ENCODE data around the gene MDM4.

Gene MDM4

GRCh38 chr1:204602111-204602579 lies 85.9 kb downstream of the MDM4 start:
- in situ Hi-C loops (cut with HindIII; ENCODE audit: low sequenced_read_pairs), result no loop called here
- TF ChIP-seq, protein P1, sequence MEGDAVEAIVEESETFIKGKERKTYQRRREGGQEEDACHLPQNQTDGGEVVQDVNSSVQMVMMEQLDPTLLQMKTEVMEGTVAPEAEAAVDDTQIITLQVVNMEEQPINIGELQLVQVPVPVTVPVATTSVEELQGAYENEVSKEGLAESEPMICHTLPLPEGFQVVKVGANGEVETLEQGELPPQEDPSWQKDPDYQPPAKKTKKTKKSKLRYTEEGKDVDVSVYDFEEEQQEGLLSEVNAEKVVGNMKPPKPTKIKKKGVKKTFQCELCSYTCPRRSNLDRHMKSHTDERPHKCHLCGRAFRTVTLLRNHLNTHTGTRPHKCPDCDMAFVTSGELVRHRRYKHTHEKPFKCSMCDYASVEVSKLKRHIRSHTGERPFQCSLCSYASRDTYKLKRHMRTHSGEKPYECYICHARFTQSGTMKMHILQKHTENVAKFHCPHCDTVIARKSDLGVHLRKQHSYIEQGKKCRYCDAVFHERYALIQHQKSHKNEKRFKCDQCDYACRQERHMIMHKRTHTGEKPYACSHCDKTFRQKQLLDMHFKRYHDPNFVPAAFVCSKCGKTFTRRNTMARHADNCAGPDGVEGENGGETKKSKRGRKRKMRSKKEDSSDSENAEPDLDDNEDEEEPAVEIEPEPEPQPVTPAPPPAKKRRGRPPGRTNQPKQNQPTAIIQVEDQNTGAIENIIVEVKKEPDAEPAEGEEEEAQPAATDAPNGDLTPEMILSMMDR (IDR thresholded peaks at IDR 0.05; ENCODE audit: low read depth, low read length, missing control alignments), result no peak
- H3K4me3 ChIP-seq (ENCODE audit: low read depth, low read length), result no peak overlapping the region
- no peak for DNase-seq (ENCODE audit: low read depth)

GRCh38 chr1:204602871-204603542 lies 86.8 kb downstream of the MDM4 start:
- in situ Hi-C loops (cut with HindIII; ENCODE audit: low sequenced_read_pairs), result no loop called here
- no peak for DNase-seq (ENCODE audit: low read depth)
- H3K4me3 ChIP-seq (ENCODE audit: low read depth, low read length), result no peak overlapping the region
- TF ChIP-seq, protein P1 (IDR thresholded peaks at IDR 0.05; ENCODE audit: low read depth, low read length, missing control alignments), result no peak

DNA sequence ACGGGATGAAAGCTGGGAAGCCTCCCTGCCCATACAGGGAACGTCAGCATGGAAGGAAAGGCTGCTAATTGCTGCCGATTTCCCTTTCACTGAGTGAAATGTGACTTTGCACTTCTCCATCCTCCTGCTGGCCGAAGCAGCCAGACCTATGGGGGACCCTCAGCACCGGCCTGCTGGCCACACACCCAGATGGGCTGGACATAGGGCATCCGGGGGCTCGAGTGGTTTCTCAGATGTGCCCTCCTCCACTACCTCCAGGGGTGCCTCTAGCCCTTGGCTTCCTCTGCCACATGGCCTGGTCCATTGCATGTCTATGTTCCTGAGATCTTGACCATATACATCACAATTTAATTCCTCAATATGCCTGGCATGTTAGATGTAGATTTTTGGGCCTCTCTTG lies 89.6 kb downstream of the MDM4 start:
- H3K4me3 ChIP-seq (ENCODE audit: low read depth, low read length), result no peak overlapping the region
- TF ChIP-seq, protein P1 (IDR thresholded peaks at IDR 0.05; ENCODE audit: low read depth, low read length, missing control alignments), result no peak
- DNase-seq (ENCODE audit: low read depth), result no peak
- in situ Hi-C loops (cut with HindIII; ENCODE audit: low sequenced_read_pairs), result no loop called here

All from astrocyte of the cerebellum (primary cell).